WTC11 (cell line): ENCODE results near the gene DHX34. TPM values are rescaled to one million over a fixed set of nuclear protein-coding genes. Genes with fewer than 3 reads are reported as not detected.

Experiments used
- ATAC-seq: fragments of 200-7000 bp; cut with Tn5 transposase; 2 replicates; pipeline ENCODE4 v1.10.0; 2021; ENCODE audit warnings: mild to moderate bottlenecking, moderate library complexity
- CTCF ChIA-PET: fragments of 300-600 bp; sonication (Branson Sonifier 250); formaldehyde crosslinking; loops from one replicate; lab custom pipeline; 2021; ENCODE audit warnings: antibody characterized with exemption; lab: Charles Lee
- POLR2A ChIA-PET: fragments of 350-600 bp; sonication (Branson Sonifier 250); formaldehyde crosslinking; loops from one replicate; lab custom pipeline; 2021; ENCODE audit warnings: antibody characterized with exemption; lab: Charles Lee
- DNase-seq: peaks from one replicate; pipeline ENCODE4 v3.0.0; 2021; ENCODE audit warnings: low spot score
- H3K27ac Mint-ChIP-seq: 2 replicates; pipeline ENCODE4 v1.8.0; 2021; ENCODE audit warnings: mixed read lengths
- H3K27me3 Mint-ChIP-seq: 2 replicates; pipeline ENCODE4 v1.8.0; 2021; ENCODE audit warnings: low read depth, mild to moderate bottlenecking, moderate library complexity, mixed read lengths
- H3K36me3 Mint-ChIP-seq: 2 replicates; pipeline ENCODE4 v1.8.0; 2021; ENCODE audit warnings: mixed read lengths
- H3K4me1 Mint-ChIP-seq: 2 replicates; pipeline ENCODE4 v1.8.0; 2022; ENCODE audit warnings: mixed read lengths
- H3K4me3 Mint-ChIP-seq: 2 replicates; pipeline ENCODE4 v1.8.0; 2021; ENCODE audit warnings: mild to moderate bottlenecking, moderate library complexity, mixed read lengths
- H3K9me3 Mint-ChIP-seq: 2 replicates; pipeline ENCODE4 v1.8.0; 2021; ENCODE audit warnings: mixed read lengths
- CBFB ChIP-seq: sonication (generic); formaldehyde crosslinking; IDR thresholded peaks from 2 replicates; pipeline ENCODE4 v1.8.1; 2022; ENCODE audit warnings: mild to moderate bottlenecking, low read depth, missing genetic modification reagents
- CDX4 ChIP-seq: fragments of 250-450 bp; sonication (Bioruptor Pico); IDR thresholded peaks from 2 replicates; pipeline ENCODE4 v1.9.0; 2021; ENCODE audit warnings: moderate library complexity, mild to moderate bottlenecking, inconsistent platforms, borderline replicate concordance
- CREM ChIP-seq: sonication (generic); formaldehyde crosslinking; IDR thresholded peaks from 2 replicates; pipeline ENCODE4 v1.8.1; 2022; ENCODE audit warnings: mild to moderate bottlenecking, missing genetic modification reagents, moderate library complexity
- CTCF ChIP-seq: fragments of 200-600 bp; IDR thresholded peaks from 2 replicates; pipeline ENCODE4 v1.8.0; 2022; ENCODE audit warnings: antibody characterized with exemption
- ERG ChIP-seq: fragments of 250-450 bp; sonication (Bioruptor Pico); IDR thresholded peaks from 2 replicates; pipeline ENCODE4 v1.8.0; 2021; ENCODE audit warnings: mild to moderate bottlenecking
- FOXJ3 ChIP-seq: sonication (generic); formaldehyde crosslinking; IDR thresholded peaks from 2 replicates; pipeline ENCODE4 v1.9.0; 2021; ENCODE audit warnings: missing genetic modification reagents, mild to moderate bottlenecking, borderline replicate concordance
- FOXP1 ChIP-seq: sonication (generic); formaldehyde crosslinking; IDR thresholded peaks from 2 replicates; pipeline ENCODE4 v1.8.0; 2022; ENCODE audit warnings: missing genetic modification reagents, mild to moderate bottlenecking, moderate library complexity, borderline replicate concordance
- FOXP4 ChIP-seq: sonication (generic); formaldehyde crosslinking; IDR thresholded peaks from 2 replicates; pipeline ENCODE4 v1.8.0; 2022; ENCODE audit warnings: mild to moderate bottlenecking, missing genetic modification reagents
- GABPB1 ChIP-seq: sonication (generic); formaldehyde crosslinking; IDR thresholded peaks from 2 replicates; pipeline ENCODE4 v1.8.1; 2023; ENCODE audit warnings: mild to moderate bottlenecking, missing genetic modification reagents
- JAZF1 ChIP-seq: fragments of 250-450 bp; sonication (Bioruptor Pico); IDR thresholded peaks from 2 replicates; pipeline ENCODE4 v1.9.0; 2021; ENCODE audit warnings: moderate library complexity, mild to moderate bottlenecking, inconsistent platforms
- KAT7 ChIP-seq: sonication (generic); formaldehyde crosslinking; IDR thresholded peaks from 2 replicates; pipeline ENCODE4 v1.8.1; 2023; ENCODE audit warnings: missing genetic modification reagents, mild to moderate bottlenecking, borderline replicate concordance
- MLX ChIP-seq: sonication (generic); formaldehyde crosslinking; IDR thresholded peaks from 2 replicates; pipeline ENCODE4 v1.8.1; 2023; ENCODE audit warnings: mild to moderate bottlenecking, missing genetic modification reagents, moderate library complexity
- MYBL2 ChIP-seq: sonication (generic); formaldehyde crosslinking; IDR thresholded peaks from 2 replicates; pipeline ENCODE4 v1.8.1; 2023; ENCODE audit warnings: mild to moderate bottlenecking, moderate library complexity, missing genetic modification reagents
- NR2C2 ChIP-seq: sonication (generic); formaldehyde crosslinking; IDR thresholded peaks from 2 replicates; pipeline ENCODE4 v1.8.0; 2022; ENCODE audit warnings: mild to moderate bottlenecking, missing genetic modification reagents
- SMAD3 ChIP-seq: sonication (generic); formaldehyde crosslinking; IDR thresholded peaks from 2 replicates; pipeline ENCODE4 v1.8.0; 2022; ENCODE audit warnings: missing genetic modification reagents, mild to moderate bottlenecking, borderline replicate concordance
- USF2 ChIP-seq: sonication (generic); formaldehyde crosslinking; IDR thresholded peaks from 2 replicates; pipeline ENCODE4 v1.8.1; 2023; ENCODE audit warnings: mild to moderate bottlenecking, missing genetic modification reagents, moderate library complexity
- ZNF219 ChIP-seq: sonication (generic); formaldehyde crosslinking; IDR thresholded peaks from 2 replicates; pipeline ENCODE4 v1.8.0; 2023; ENCODE audit warnings: missing genetic modification reagents, mild to moderate bottlenecking, borderline replicate concordance
- ZNF263 ChIP-seq: sonication (generic); formaldehyde crosslinking; IDR thresholded peaks from 2 replicates; pipeline ENCODE4 v1.8.1; 2022; ENCODE audit warnings: low read depth, mild to moderate bottlenecking, moderate library complexity, missing genetic modification reagents
- ZNF416 ChIP-seq: fragments of 250-450 bp; sonication (Bioruptor Pico); IDR thresholded peaks from 2 replicates; pipeline ENCODE4 v1.9.0; 2021; ENCODE audit warnings: mild to moderate bottlenecking, inconsistent platforms
- total RNA-seq: library from RNA; stranded (reverse); gene quantifications from 3 replicates; pipeline ENCODE4 v1.2.3, GENCODE V29; 2021

Gene DHX34
- total RNA-seq, 1 experiment from 2014 or later, result 35.6 TPM

- ATAC-seq (no peak), DNase-seq (no peak)
- no peak overlapping the region for H3K27ac Mint-ChIP-seq
- no peaks in the 10 kb centered on the region for H3K27me3 Mint-ChIP-seq
- no peaks in the 10 kb centered on the region for H3K4me1 Mint-ChIP-seq
- no peaks in the 10 kb centered on the region for H3K36me3 Mint-ChIP-seq
- H3K4me3 Mint-ChIP-seq, result no peak overlapping the region
- CTCF ChIA-PET, result interaction anchor here (0.6 to 3.3 kb wide), 6 partner anchors 17 to 194 kb away, joined by 3 to 20 read pairs (median 4); partner anchors contain the start of gene DHX34
- H3K9me3 Mint-ChIP-seq, result peaks cover 6% of the 10 kb centered on the region
- POLR2A ChIA-PET, result interaction anchor here (0.5 kb wide), 2 partner anchors 36 to 439 kb away, joined by 3 to 5 read pairs; no protein-coding TSS in a partner anchor
- no peak for TF ChIP-seq CREM (CRISPR knock-in tag)
- no peak for TF ChIP-seq NR2C2 (CRISPR knock-in tag)
- TF ChIP-seq CTCF, result no peak
- no peak for TF ChIP-seq CBFB (CRISPR knock-in tag)
- TF ChIP-seq MYBL2 (CRISPR knock-in tag), result no peak
- TF ChIP-seq KAT7, result no peak
These were observed 25.7 kb upstream of the DHX34 start for GRCh38 chr19:47323409-47323808.

- H3K36me3 Mint-ChIP-seq, result no peaks in the 10 kb centered on the region
- ATAC-seq (no peak), DNase-seq (no peak)
- no peak overlapping the region for H3K4me3 Mint-ChIP-seq
- no peaks in the 10 kb centered on the region for H3K4me1 Mint-ChIP-seq
- TF ChIP-seq GABPB1 (CRISPR knock-in tag) (no peak), CTCF (no peak), ZNF263 (no peak), FOXP4 (CRISPR knock-in tag) (no peak), JAZF1 (CRISPR knock-in tag) (no peak), USF2 (CRISPR knock-in tag) (no peak), ZNF416 (CRISPR knock-in tag) (no peak), CDX4 (CRISPR knock-in tag) (no peak), FOXJ3 (CRISPR knock-in tag) (no peak), ERG (no peak), MLX (CRISPR knock-in tag) (no peak), FOXP1 (CRISPR knock-in tag) (no peak), ZNF219 (no peak), SMAD3 (no peak)
- TF ChIP-seq, all 79 proteins: peak for 0
- ChIA-PET POLR2A (interaction anchor here (0.5 kb wide), 1 partner anchor 440 kb away, joined by 5 read pairs; no protein-coding TSS in a partner anchor), CTCF (interaction anchor here (1.2 to 3.3 kb wide), 3 partner anchors 18 to 68 kb away, joined by 3 to 20 read pairs (median 5); partner anchors contain the start of gene DHX34)
- peaks cover 6% of the 10 kb centered on the region for H3K9me3 Mint-ChIP-seq
- no peak overlapping the region for H3K27ac Mint-ChIP-seq
- no peaks in the 10 kb centered on the region for H3K27me3 Mint-ChIP-seq
These were observed 25.2 kb upstream of the DHX34 start for GRCh38 chr19:47323872-47324271.
